ENCODE data around the gene OR5D18. TPM values are rescaled to one million over a fixed set of nuclear protein-coding genes. Genes with fewer than 3 reads are reported as not detected.
"Not testable (repeated sequence)": the region's sequence is repeated elsewhere in the genome, so short reads cannot be mapped to it uniquely, and the experiment has no call there.

Gene OR5D18
- not detected in 2 replicates for polyA plus RNA-seq (2014; cell fraction: cytosol; rRNA removed)
- polyA plus RNA-seq (2014; cell fraction: nucleus; rRNA removed) = not detected in 2 replicates

- DNase-seq (ENCODE audit: low spot score) = no peak
These were observed at the start of gene OR5D18 for GRCh38 chr11:55819330-55819729. Gene OR5D18 (plus strand): TSS chr11:55819630. CDS start chr11:55819630, 0 bp downstream.

- DNase-seq (ENCODE audit: low spot score) = no peak
These were observed 46.3 kb upstream of the OR5D18 start, which contains the start of gene OR5D13 for GRCh38 chr11:55773138-55773537. Gene OR5D13 (plus strand): TSS chr11:55773438. CDS start chr11:55773438, 0 bp downstream.

- DNase-seq (ENCODE audit: low spot score) = no peak
These were observed 27.8 kb upstream of the OR5D18 start for GRCh38 chr11:55791606-55792005.

GRCh38 chr11:55793321-55793720 is 26.1 kb upstream of the OR5D18 start:
- no peak for DNase-seq (ENCODE audit: low spot score)

GRCh38 chr11:55795256-55795655 is 24.2 kb upstream of the OR5D18 start, which contains the start of gene OR5D14:
Gene OR5D14 (plus strand): TSS chr11:55795556. CDS start chr11:55795556, 0 bp downstream.
- no peak for DNase-seq (ENCODE audit: low spot score)

- DNase-seq (ENCODE audit: low spot score) = no peak
These were observed 13.2 kb upstream of the OR5D18 start for GRCh38 chr11:55806248-55806647.

- DNase-seq (ENCODE audit: low spot score) = no peak
These were observed 8.4 kb upstream of the OR5D18 start, which contains the start of gene OR5L1 for GRCh38 chr11:55811067-55811466. Gene OR5L1 (plus strand): TSS chr11:55811367. CDS start chr11:55811467, 100 bp downstream.

GRCh38 chr11:55826919-55827318 is 7.5 kb downstream of the OR5D18 start, which contains the start of gene OR5L2:
Gene OR5L2 (plus strand): TSS chr11:55827219. CDS start chr11:55827219, 0 bp downstream.
- no peak for DNase-seq (ENCODE audit: low spot score)

GRCh38 chr11:55838452-55838851 is 19.0 kb downstream of the OR5D18 start, which contains the start of gene OR5D16:
Gene OR5D16 (plus strand): TSS chr11:55838752. CDS start chr11:55838752, 0 bp downstream.
- no peak for DNase-seq (ENCODE audit: low spot score)

GRCh38 chr11:55847453-55847852 is 28.0 kb downstream of the OR5D18 start:
- no peak for DNase-seq (ENCODE audit: low spot score)

- no peak for DNase-seq (ENCODE audit: low spot score)
These were observed 29.6 kb downstream of the OR5D18 start for GRCh38 chr11:55849037-55849436.

- DNase-seq (ENCODE audit: low spot score) = no peak
These were observed 32.7 kb downstream of the OR5D18 start for GRCh38 chr11:55852141-55852540.

- DNase-seq (ENCODE audit: low spot score) = no peak
These were observed 35.3 kb downstream of the OR5D18 start for GRCh38 chr11:55854704-55855103.

- not testable (repeated sequence) for DNase-seq (ENCODE audit: low spot score)
These were observed 47.9 kb downstream of the OR5D18 start for GRCh38 chr11:55867354-55867753.

Small RNA genes lying within 50 kb of the gene (small RNA-seq; reads per million reads assigned to genes)
- gene AC036111.3 = 0 reads per million in 2 experiments
